ENCODE data around the gene HENMT1. TPM values are rescaled to one million over a fixed set of nuclear protein-coding genes. Genes with fewer than 3 reads are reported as not detected.

Gene HENMT1
- total and polyA plus RNA-seq, 2 experiments from 2014 or later: 3.8 to 4.7 TPM

- H3K4me3 ChIP-seq: no peak overlapping the region
- H3K27me3 ChIP-seq: no peaks in the 10 kb centered on the region
- no peaks in the 10 kb centered on the region for H3K36me3 ChIP-seq (replicated peaks; ENCODE audit: insufficient read depth, low read depth)
- WGBS (ENCODE audit: low lambda C conversion rate, missing lambda C conversion rate): 71% methylated on average over 2 of the region's 2 CpGs
- no peaks in the 10 kb centered on the region for H3K79me2 ChIP-seq
- no peak overlapping the region for H3K4me2 ChIP-seq
- no peak overlapping the region for H2AFZ ChIP-seq
- H4K20me1 ChIP-seq (ENCODE audit: insufficient read depth, poor library complexity, severe bottlenecking): no peaks in the 10 kb centered on the region
- no peaks in the 10 kb centered on the region for H3K9me2 ChIP-seq (replicated peaks; ENCODE audit: insufficient read depth)
- TF ChIP-seq EZH2phosphoT487 (IDR thresholded peaks at IDR 0.05; ENCODE audit: low read depth, severe bottlenecking, unreplicated experiment): no peak
- TF ChIP-seq CTCF (IDR thresholded peaks at IDR 0.05; ENCODE audit: poor library complexity): no peak
- no peak for TF ChIP-seq EZH2 (IDR thresholded peaks at IDR 0.05; ENCODE audit: borderline replicate concordance)
- no peak overlapping the region for H3K27ac ChIP-seq
- DNase-seq (ENCODE audit: low spot score): no peak
- no peaks in the 10 kb centered on the region for H3K4me1 ChIP-seq (ENCODE audit: insufficient read depth)
- H3K9me3 ChIP-seq (ENCODE audit: low read depth): no peaks in the 10 kb centered on the region
Observed at GRCh38 chr1:108617724-108618056, 43.2 kb downstream of the HENMT1 start.

GRCh38 chr1:108617008-108617723, 43.7 kb downstream of the HENMT1 start:
- H3K27ac ChIP-seq: no peak overlapping the region
- no peaks in the 10 kb centered on the region for H3K9me2 ChIP-seq (replicated peaks; ENCODE audit: insufficient read depth)
- DNase-seq (ENCODE audit: low spot score): no peak
- TF ChIP-seq CTCF (IDR thresholded peaks at IDR 0.05; ENCODE audit: poor library complexity): no peak
- no peak for TF ChIP-seq EZH2 (IDR thresholded peaks at IDR 0.05; ENCODE audit: borderline replicate concordance)
- no peak for TF ChIP-seq EZH2phosphoT487 (IDR thresholded peaks at IDR 0.05; ENCODE audit: low read depth, severe bottlenecking, unreplicated experiment)
- H3K27me3 ChIP-seq: no peaks in the 10 kb centered on the region
- H3K9me3 ChIP-seq (ENCODE audit: low read depth): no peaks in the 10 kb centered on the region
- no peak overlapping the region for H3K4me2 ChIP-seq
- H3K4me1 ChIP-seq (ENCODE audit: insufficient read depth): no peaks in the 10 kb centered on the region
- no peak overlapping the region for H2AFZ ChIP-seq
- no peaks in the 10 kb centered on the region for H4K20me1 ChIP-seq (ENCODE audit: insufficient read depth, poor library complexity, severe bottlenecking)
- H3K36me3 ChIP-seq (replicated peaks; ENCODE audit: insufficient read depth, low read depth): no peaks in the 10 kb centered on the region
- no peaks in the 10 kb centered on the region for H3K79me2 ChIP-seq
- H3K4me3 ChIP-seq: no peak overlapping the region
- WGBS (ENCODE audit: low lambda C conversion rate, missing lambda C conversion rate): 87% methylated on average over 8 of the region's 8 CpGs

GRCh38 chr1:108615544-108615943, 45.3 kb downstream of the HENMT1 start:
- Histone ChIP-seq H3K36me3 (replicated peaks; ENCODE audit: insufficient read depth, low read depth) (no peaks in the 10 kb centered on the region), H3K27ac (no peak overlapping the region)
- DNase-seq (ENCODE audit: low spot score): no peak

GRCh38 chr1:108612496-108612895, 48.4 kb downstream of the HENMT1 start:
- no peaks in the 10 kb centered on the region for H3K4me1 ChIP-seq (ENCODE audit: insufficient read depth)

More at GRCh38 chr1:108615544-108615943, 45.3 kb downstream of the HENMT1 start:
- H3K27me3 ChIP-seq: no peaks in the 10 kb centered on the region
- no peak overlapping the region for H3K4me2 ChIP-seq
- no peaks in the 10 kb centered on the region for H4K20me1 ChIP-seq (ENCODE audit: insufficient read depth, poor library complexity, severe bottlenecking)
- WGBS (ENCODE audit: low lambda C conversion rate, missing lambda C conversion rate): 43% methylated on average over 2 of the region's 2 CpGs
- H3K9me3 ChIP-seq (ENCODE audit: low read depth): no peaks in the 10 kb centered on the region
- no peaks in the 10 kb centered on the region for H3K4me1 ChIP-seq (ENCODE audit: insufficient read depth)
- no peak overlapping the region for H3K4me3 ChIP-seq
- no peak for TF ChIP-seq EZH2 (IDR thresholded peaks at IDR 0.05; ENCODE audit: borderline replicate concordance)
- no peaks in the 10 kb centered on the region for H3K79me2 ChIP-seq
- no peaks in the 10 kb centered on the region for H3K9me2 ChIP-seq (replicated peaks; ENCODE audit: insufficient read depth)
- H2AFZ ChIP-seq: no peak overlapping the region

More at GRCh38 chr1:108612496-108612895, 48.4 kb downstream of the HENMT1 start:
- H3K9me3 ChIP-seq (ENCODE audit: low read depth): no peaks in the 10 kb centered on the region
- DNase-seq (ENCODE audit: low spot score): no peak
- H4K20me1 ChIP-seq (ENCODE audit: insufficient read depth, poor library complexity, severe bottlenecking): no peaks in the 10 kb centered on the region
- H3K27me3 ChIP-seq: no peaks in the 10 kb centered on the region
- TF ChIP-seq CTCF (IDR thresholded peaks at IDR 0.05; ENCODE audit: poor library complexity) (no peak), EZH2 (IDR thresholded peaks at IDR 0.05; ENCODE audit: borderline replicate concordance) (no peak), EZH2phosphoT487 (IDR thresholded peaks at IDR 0.05; ENCODE audit: low read depth, severe bottlenecking, unreplicated experiment) (no peak)
- no peaks in the 10 kb centered on the region for H3K79me2 ChIP-seq
- WGBS (ENCODE audit: low lambda C conversion rate, missing lambda C conversion rate): 95% methylated on average over 5 of the region's 5 CpGs
- H3K36me3 ChIP-seq (replicated peaks; ENCODE audit: insufficient read depth, low read depth): no peaks in the 10 kb centered on the region
- H2AFZ ChIP-seq: no peak overlapping the region
- H3K27ac ChIP-seq: no peak overlapping the region
- no peak overlapping the region for H3K4me3 ChIP-seq
- no peak overlapping the region for H3K4me2 ChIP-seq
- H3K9me2 ChIP-seq (replicated peaks; ENCODE audit: insufficient read depth): no peaks in the 10 kb centered on the region
